PC-9 (cell line): Measurements from ENCODE around the gene PNPLA7. TPM values are rescaled to one million over a fixed set of nuclear protein-coding genes. Genes with fewer than 3 reads are reported as not detected.

Source experiments
- BruUV-seq: library from RNA; stranded (reverse); fragments of 400-500 nt; replicated peaks from 2 replicates; lab custom pipeline; 2021; lab: Mats Ljungman, UMichigan
- CTCF ChIA-PET: fragments of 300-600 bp; sonication (Branson Sonifier 250); formaldehyde crosslinking; loops from one replicate; lab custom pipeline; 2022; ENCODE audit warnings: antibody characterized with exemption; lab: Charles Lee
- POLR2A ChIA-PET: fragments of 300-600 bp; sonication (Branson Sonifier 250); formaldehyde crosslinking; loops from one replicate; lab custom pipeline; 2022; ENCODE audit warnings: antibody characterized with exemption; ENCODE audit not compliant: unreplicated experiment; lab: Charles Lee
- DNase-seq, 2 experiments: peaks; one replicate each; pipeline versions ENCODE4 v3.0.0 to v3.0.0-alpha.2; 2015 to 2022; ENCODE audit warnings: mixed read lengths in 1 of 2
- H2AFZ ChIP-seq: fragments of 200-600 bp; sonication (generic); 2 replicates; pipeline ENCODE4 v1.8.1; 2017; ENCODE audit warnings: antibody characterized with exemption
- H3F3A ChIP-seq: fragments of 200-600 bp; sonication (generic); 2 replicates; pipeline ENCODE4 v1.8.1; 2017; ENCODE audit warnings: antibody characterized with exemption, mild to moderate bottlenecking, low read depth; ENCODE audit not compliant: insufficient read depth
- H3K27ac ChIP-seq: fragments of 200-600 bp; sonication (generic); 2 replicates; pipeline ENCODE4 v1.6.1; 2016; ENCODE audit warnings: mixed run types
- H3K27me3 ChIP-seq: fragments of 200-600 bp; sonication (generic); 2 replicates; pipeline ENCODE4 v1.6.1; 2016; ENCODE audit warnings: low read depth, mixed run types; ENCODE audit not compliant: insufficient read depth
- H3K36me3 ChIP-seq: fragments of 200-600 bp; sonication (generic); 2 replicates; pipeline ENCODE4 v1.6.1; 2016; ENCODE audit warnings: low read depth, mixed run types
- H3K4me1 ChIP-seq: fragments of 200-600 bp; sonication (generic); replicated peaks from 2 replicates; pipeline ENCODE4 v1.6.1; 2016; ENCODE audit warnings: mixed run types; ENCODE audit not compliant: insufficient read depth
- H3K4me2 ChIP-seq: fragments of 200-600 bp; sonication (generic); 2 replicates; pipeline ENCODE4 v1.6.1; 2017; ENCODE audit warnings: mixed run types
- H3K4me3 ChIP-seq: fragments of 200-600 bp; sonication (generic); 2 replicates; pipeline ENCODE4 v1.6.1; 2016; ENCODE audit warnings: mixed run types
- H3K79me2 ChIP-seq: fragments of 200-600 bp; sonication (generic); 2 replicates; pipeline ENCODE4 v1.6.1; 2017; ENCODE audit warnings: low read depth, mixed run types
- H3K9me2 ChIP-seq: fragments of 200-600 bp; sonication (generic); 2 replicates; pipeline ENCODE4 v1.8.1; 2017; ENCODE audit warnings: mild to moderate bottlenecking; ENCODE audit not compliant: insufficient read depth
- H3K9me3 ChIP-seq: fragments of 200-600 bp; sonication (generic); 2 replicates; pipeline ENCODE4 v1.8.1; 2016; ENCODE audit warnings: low read depth; ENCODE audit not compliant: insufficient read depth
- H4K20me1 ChIP-seq: fragments of 200-600 bp; sonication (generic); 2 replicates; pipeline ENCODE4 v1.8.1; 2017; ENCODE audit not compliant: insufficient read depth
- CTCF ChIP-seq: fragments of 200-600 bp; sonication (generic); conservative IDR thresholded peaks from 2 replicates; pipeline ENCODE4 v1.6.1; 2017; ENCODE audit warnings: mixed run types, antibody characterized with exemption, mild to moderate bottlenecking, moderate library complexity
- EZH2 ChIP-seq: fragments of 200-600 bp; sonication (generic); IDR thresholded peaks from 2 replicates; pipeline ENCODE4 v1.8.0; 2017; ENCODE audit warnings: antibody characterized with exemption, low read depth
- intact Hi-C: fragments of 100-400 bp; cut with micrococcal nuclease; formaldehyde crosslinking; loops from one replicate; pipeline ENCODE4 v1.10.0; 2022; ENCODE audit not compliant: unreplicated experiment
- total RNA-seq: library from RNA; stranded (reverse); gene quantifications from 2 replicates; pipeline ENCODE4 v1.2.3, GENCODE V29; 2021

Gene PNPLA7
- total RNA-seq, 1 experiment from 2014 or later = 1.9 TPM

DNA sequence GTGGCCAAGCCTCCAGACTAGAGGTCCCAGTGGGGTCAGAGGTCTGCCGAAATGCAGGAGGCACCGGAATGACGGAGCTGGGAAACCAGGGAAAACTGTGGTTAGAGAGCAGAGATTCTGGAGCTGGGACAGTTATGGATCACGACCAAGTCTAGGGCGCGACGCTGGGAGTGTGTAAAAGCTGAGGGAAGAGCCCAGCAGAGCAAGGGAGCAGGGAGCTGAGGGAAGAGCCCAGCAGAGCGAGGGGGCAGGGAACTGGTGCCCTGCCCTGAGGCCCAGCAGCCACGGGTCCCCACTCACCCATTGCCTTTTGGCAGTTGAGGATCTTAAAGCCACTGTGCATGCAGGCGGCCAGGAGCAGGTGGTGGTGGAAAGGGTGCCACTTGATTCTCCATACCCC, 13.9 kb upstream of the PNPLA7 start:
- no peak overlapping the region for H3K4me2 ChIP-seq
- CTCF ChIA-PET = no interaction called here
- POLR2A ChIA-PET = interaction anchor here (0.6 kb wide), 1 partner anchor 461 kb away, joined by 4 read pairs; no protein-coding TSS in a partner anchor
- H3K9me2 ChIP-seq = no peaks in the 10 kb centered on the region
- H3F3A ChIP-seq = no peaks in the 10 kb centered on the region
- no peak overlapping the region for H3K4me3 ChIP-seq
- TF ChIP-seq EZH2 (no peak), CTCF (no peak)
- no peaks in the 10 kb centered on the region; the same call in 1 of the 2 replicates for H4K20me1 ChIP-seq
- peaks cover 9% of the 10 kb centered on the region; the same call in 1 of the 2 replicates for H3K36me3 ChIP-seq
- no peaks in the 10 kb centered on the region for H3K9me3 ChIP-seq
- no peaks in the 10 kb centered on the region for H3K79me2 ChIP-seq
- DNase-seq = no peak
- H3K27me3 ChIP-seq = no peaks in the 10 kb centered on the region
- no peak overlapping the region for H3K27ac ChIP-seq
- no peak overlapping the region for H2AFZ ChIP-seq
- no peaks in the 10 kb centered on the region for H3K4me1 ChIP-seq
- BruUV-seq = no TSS peak
- intact Hi-C loops = no loop called here

- no peaks in the 10 kb centered on the region for H3K4me1 ChIP-seq
- H3K27ac ChIP-seq = no peak overlapping the region
- no peaks in the 10 kb centered on the region for H3K79me2 ChIP-seq
- H3K9me3 ChIP-seq = no peaks in the 10 kb centered on the region
- TF ChIP-seq EZH2 (no peak), CTCF (no peak)
- POLR2A ChIA-PET = interaction anchor here (0.6 kb wide), 1 partner anchor 415 kb away, joined by 3 read pairs; no protein-coding TSS in a partner anchor
- no peak overlapping the region for H3K4me2 ChIP-seq
- BruUV-seq = no TSS peak
- H3K9me2 ChIP-seq = no peaks in the 10 kb centered on the region
- no peak overlapping the region for H3K4me3 ChIP-seq
- no peak overlapping the region for H2AFZ ChIP-seq
- H4K20me1 ChIP-seq = 0 out of 2 replicates have a peak, but pooled peaks cover 5% of the 10 kb centered on the region
- H3K36me3 ChIP-seq = peaks cover 9% of the 10 kb centered on the region; the same call in 1 of the 2 replicates
- H3F3A ChIP-seq = peaks cover 18% of the 10 kb centered on the region; the same call in 1 of the 2 replicates
- CTCF ChIA-PET = interaction anchor here (0.7 kb wide), 1 partner anchor 148 kb away, joined by 3 read pairs; no protein-coding TSS in a partner anchor
- intact Hi-C loops = no loop called here
- DNase-seq = no peak
- no peaks in the 10 kb centered on the region for H3K27me3 ChIP-seq
These were observed 7.9 kb upstream of the PNPLA7 start for GRCh38 chr9:137558127-137558526.

DNA sequence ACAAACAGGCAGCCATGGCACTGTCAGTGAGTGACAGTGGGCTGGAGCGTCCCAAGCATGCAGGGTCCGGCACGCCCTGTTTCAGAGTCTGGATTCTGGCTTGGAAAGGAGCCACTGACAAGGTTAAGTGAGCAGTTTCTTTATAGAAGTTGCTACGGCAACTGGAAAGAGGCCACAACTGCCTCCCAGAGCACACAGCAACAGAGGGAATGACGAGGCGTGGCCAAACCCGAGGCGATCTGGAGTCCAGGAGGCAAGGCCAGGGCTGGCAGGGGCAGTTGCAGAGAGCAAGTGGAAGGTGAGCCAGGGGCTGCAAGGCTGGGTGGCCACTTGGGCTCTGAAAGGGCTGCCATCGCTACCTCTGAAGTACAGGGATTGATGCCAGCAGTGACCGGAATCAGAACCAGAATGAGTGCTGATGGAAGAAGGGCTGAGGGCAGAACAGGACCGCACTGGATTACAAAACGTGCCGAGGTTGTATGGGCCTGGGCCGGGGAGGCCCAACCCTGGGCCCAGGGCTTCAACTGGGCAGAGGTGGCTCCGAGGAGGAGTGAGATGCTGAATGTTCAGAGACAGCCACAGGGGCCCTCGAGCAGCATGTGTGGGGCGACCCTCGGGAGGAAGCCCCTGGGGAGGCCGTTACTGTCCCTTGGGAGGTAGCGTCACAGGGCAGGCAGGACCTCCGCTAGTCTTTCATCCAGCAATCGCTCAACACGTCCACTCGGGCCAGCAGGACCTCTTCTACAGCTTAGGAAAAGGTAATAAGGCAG, 6.1 kb upstream of the PNPLA7 start:
- intact Hi-C loops = no loop called here
- peaks cover 32% of the 10 kb centered on the region for H3F3A ChIP-seq
- no peak overlapping the region for H3K27ac ChIP-seq
- no peak for DNase-seq
- no peaks in the 10 kb centered on the region; the same call in 1 of the 2 replicates for H3K4me1 ChIP-seq
- no peaks in the 10 kb centered on the region for H3K9me2 ChIP-seq
- no peak overlapping the region for H3K4me3 ChIP-seq
- no peak overlapping the region for H2AFZ ChIP-seq
- H3K4me2 ChIP-seq = no peak overlapping the region
- POLR2A ChIA-PET = no interaction called here
- peaks cover 14% of the 10 kb centered on the region; the same call in 1 of the 2 replicates for H4K20me1 ChIP-seq
- H3K27me3 ChIP-seq = no peaks in the 10 kb centered on the region
- BruUV-seq = no TSS peak
- CTCF ChIA-PET = no interaction called here
- H3K79me2 ChIP-seq = no peaks in the 10 kb centered on the region
- no peak for TF ChIP-seq EZH2
- TF ChIP-seq CTCF = no peak
- peaks cover 9% of the 10 kb centered on the region; the same call in 1 of the 2 replicates for H3K36me3 ChIP-seq
- H3K9me3 ChIP-seq = no peaks in the 10 kb centered on the region
